K562 treated with DMSO at 1 percent for 12 hours (cell line): ENCODE data around the gene CXCL12. TPM values are rescaled to one million over a fixed set of nuclear protein-coding genes. Genes with fewer than 3 reads are reported as not detected.

Experiments
- total RNA-seq: library from RNA; unstranded; fragments of 300-600 nt; gene quantifications from 2 replicates; pipeline ENCODE4 v1.2.3, GENCODE V29; 2022; ENCODE audit not compliant: insufficient read depth

Gene CXCL12
- total RNA-seq: not detected in 2 replicates

GRCh38 chr10:44385026-44385695 lies at the start of gene CXCL12:
Gene CXCL12, minus strand, starts transcription at chr10:44385097. Its CDS starts 92 bp downstream, at chr10:44385005.

